Heart right ventricle (tissue), 16 donors: ENCODE data around the gene MTA2. TPM values are rescaled to one million over a fixed set of nuclear protein-coding genes. Genes with fewer than 3 reads are reported as not detected.
A peak's percentile ranks its signal among the peaks of the same experiment; 100 is the strongest.

ENCODE experiments used
- ATAC-seq, 8 donors: fragments of 200-7000 bp; cut with Tn5 transposase; one replicate each; pipeline ENCODE4 v1.9.1; 2020; ENCODE audit warnings: mild to moderate bottlenecking in 8 of 8, moderate library complexity in 8 of 8, moderate number of reproducible peaks in 1 of 8
- DNase-seq, 2 donors: peaks; one replicate each; pipeline ENCODE4 v3.0.0-alpha.2; 2020
- H3K27ac ChIP-seq, 10 donors: fragments of 200-600 bp; sonication (generic) in 2 of 10; one replicate each; pipeline versions ENCODE4 v1.5.0 to v1.8.0; 2020 to 2022; ENCODE audit warnings: mild to moderate bottlenecking in 3 of 10
- H3K27me3 ChIP-seq, 7 donors: fragments of 200-600 bp; one replicate each; pipeline ENCODE4 v1.8.0; 2021 to 2022; ENCODE audit warnings: mild to moderate bottlenecking in 2 of 7
- H3K36me3 ChIP-seq, 9 donors: fragments of 200-600 bp; sonication (generic) in 1 of 9; one replicate each; pipeline versions ENCODE4 v1.5.0 to v1.8.0; 2020 to 2022; ENCODE audit warnings: mild to moderate bottlenecking in 2 of 9
- H3K4me1 ChIP-seq, 9 donors: fragments of 200-600 bp; sonication (generic) in 1 of 9; one replicate each; pipeline versions ENCODE4 v1.5.0 to v1.8.0; 2020 to 2022; ENCODE audit warnings: mild to moderate bottlenecking in 4 of 9
- H3K4me3 ChIP-seq, 10 donors: fragments of 200-600 bp; sonication (generic) in 2 of 10; one replicate each; pipeline versions ENCODE4 v1.5.0 to v1.8.0; 2020 to 2022; ENCODE audit warnings: mild to moderate bottlenecking in 7 of 10, moderate library complexity in 2 of 10
- H3K9me3 ChIP-seq, 11 donors: fragments of 200-600 bp in 10 of 11; sonication (generic) in 2 of 11; one replicate each; pipeline versions ENCODE4 v1.5.0 to v1.8.0; 2013 to 2022; ENCODE audit warnings: mild to moderate bottlenecking in 2 of 11, control low read depth in 1 of 11, moderate library complexity in 1 of 11
- WGBS, 2 donors: extraction: QIAGEN DNeasy Blood & Tissue Kit; methylation state at CpG; one replicate each; pipeline ENCODE4 v1.1.7; 2013; ENCODE audit warnings: inconsistent platforms in 1 of 2; 5-methylcytosine and 5-hydroxymethylcytosine counted together
- intact Hi-C, 10 donors: fragments of 100-400 bp; cut with DNase I; formaldehyde crosslinking; loops; one replicate each; pipeline versions ENCODE4 v1.11.1 to v1.14.2; 2022
- polyA plus RNA-seq, 2 donors: library from polyadenylated mRNA; stranded (reverse); fragments of 200-250 nt; gene quantifications; one replicate each; pipeline ENCODE4 v1.2.3, GENCODE V29; 2013
- total RNA-seq, 10 donors: library from RNA; stranded (reverse); fragmentation: NEBNext Ultra II Directional in 3 of 10; extraction: Animal tissue kit (Norgen Biotek cat#: 25700) in 3 of 10; gene quantifications; one replicate each; pipeline versions ENCODE4 v1.2.1 to v1.2.4, GENCODE V29; 2021 to 2023
- TF ChIP-seq, protein P1 (sequence below), 9 donors: fragments of 200-600 bp; sonication (generic) in 2 of 9; IDR thresholded peaks; one replicate each; pipeline versions ENCODE4 v1.5.0 to v1.8.0; 2021 to 2022; ENCODE audit warnings: antibody characterized with exemption in 9 of 9, mild to moderate bottlenecking in 5 of 9, moderate library complexity in 1 of 9
- donor health status: Arrhythmogenic right ventricular cardiomyopathy.
- donor health status: ischemic (EF 13 %, LVEDD 7.1; RV severe dilation, severe dysfunction).
- donor health status: healthy with polysubstance abuse.
- donor health status: DM: no; HTN: yes; CAD: no.
- donor health status: DM: no; HTN: no; CAD: no.
- donor health status: ischemic (EF 25% LVEDD 6.9; RV normal size, moderate dysfunction).
- donor health status: ischemic (EF 25% LVEDD 5.7; RV mildly dilated, moderate dysfunction).
- donor health status: healthy.
- donor health status: DM: yes; HTN: yes; CAD: no.
- donor health status: Ischemic cardiomyopathy.
- donor health status: ischemic (EF 35%, LVEDD 5.7; RV mildly dilated, moderate dysfunction).
- donor health status: nonischemic (EF 11% LVEDD 7.7; RV severe dilation, severe dysfunction).
- donor health status: DM: yes; HTN: yes; CAD: no.
- donor health status: PGD.
- donor health status: ischemic (EF 29% LVEDD 5.4; RV normal size, mild dysfunction).
- donor health status: nonischemic (EF 23%, LVEDD 6.1; RV moderate dilation, normal function).

The MTA2 gene
- total and polyA plus RNA-seq, 12 donors = 22.1 to 45.3 (median 29.8) TPM

DNA sequence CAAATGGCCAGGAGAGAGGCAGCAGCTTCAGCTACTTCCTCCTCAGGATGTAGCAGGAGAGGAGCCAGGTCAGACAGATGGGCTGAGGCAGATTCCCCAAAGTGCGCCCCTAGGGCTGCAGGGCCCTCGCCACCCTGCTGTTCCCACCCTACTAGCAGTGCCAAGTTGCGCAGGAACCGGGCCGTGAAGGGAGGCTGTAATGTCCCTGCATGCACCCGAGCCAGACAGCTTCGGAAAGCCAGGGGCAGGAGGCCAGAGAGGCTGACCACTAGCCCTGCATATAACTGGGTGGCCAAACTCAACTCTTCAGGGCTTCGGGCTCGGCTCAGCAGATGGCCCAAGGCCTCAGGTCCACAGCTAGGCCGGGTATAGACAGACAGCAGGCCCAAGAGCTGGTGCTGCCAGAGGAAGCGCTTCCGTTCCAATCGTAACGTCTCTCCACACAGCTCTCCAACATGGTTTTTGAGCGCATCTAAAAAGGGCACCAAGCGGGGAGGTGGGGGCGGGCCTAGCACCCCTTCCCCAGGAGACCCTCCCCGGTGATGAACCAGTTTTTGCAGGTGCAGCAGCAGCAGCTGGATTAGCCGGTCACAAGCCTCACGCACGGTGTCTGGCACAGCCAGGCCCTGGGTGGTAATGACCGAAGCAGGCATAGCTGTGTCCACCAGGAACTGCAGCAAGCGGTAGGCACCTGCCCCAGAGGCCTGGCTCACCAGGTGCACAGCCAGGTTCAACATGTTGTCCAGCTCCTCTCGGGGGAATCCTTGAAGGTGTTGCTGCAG is 46.7 kb upstream of the MTA2 start:
- Histone ChIP-seq H3K4me3 (no peak overlapping the region), H3K4me1 (peaks cover 12 to 44% (median 40%) of the 10 kb centered on the region in 9 donors), H3K27ac (no peak overlapping the region), H3K9me3 (no peaks in the 10 kb centered on the region), H3K36me3 (peaks cover 0 to 49% (median 20%) of the 10 kb centered on the region in 9 donors), H3K27me3 (no peaks in the 10 kb centered on the region)
- DNase-seq (no peak), ATAC-seq (no peak)
- intact Hi-C loops = no loop called here
- TF ChIP-seq, protein P1, sequence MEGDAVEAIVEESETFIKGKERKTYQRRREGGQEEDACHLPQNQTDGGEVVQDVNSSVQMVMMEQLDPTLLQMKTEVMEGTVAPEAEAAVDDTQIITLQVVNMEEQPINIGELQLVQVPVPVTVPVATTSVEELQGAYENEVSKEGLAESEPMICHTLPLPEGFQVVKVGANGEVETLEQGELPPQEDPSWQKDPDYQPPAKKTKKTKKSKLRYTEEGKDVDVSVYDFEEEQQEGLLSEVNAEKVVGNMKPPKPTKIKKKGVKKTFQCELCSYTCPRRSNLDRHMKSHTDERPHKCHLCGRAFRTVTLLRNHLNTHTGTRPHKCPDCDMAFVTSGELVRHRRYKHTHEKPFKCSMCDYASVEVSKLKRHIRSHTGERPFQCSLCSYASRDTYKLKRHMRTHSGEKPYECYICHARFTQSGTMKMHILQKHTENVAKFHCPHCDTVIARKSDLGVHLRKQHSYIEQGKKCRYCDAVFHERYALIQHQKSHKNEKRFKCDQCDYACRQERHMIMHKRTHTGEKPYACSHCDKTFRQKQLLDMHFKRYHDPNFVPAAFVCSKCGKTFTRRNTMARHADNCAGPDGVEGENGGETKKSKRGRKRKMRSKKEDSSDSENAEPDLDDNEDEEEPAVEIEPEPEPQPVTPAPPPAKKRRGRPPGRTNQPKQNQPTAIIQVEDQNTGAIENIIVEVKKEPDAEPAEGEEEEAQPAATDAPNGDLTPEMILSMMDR (IDR thresholded peaks at IDR 0.05) = no peak
- WGBS, 2 donors = 92 to 94% methylated on average over 24 of the region's 24 CpGs

- H3K36me3 ChIP-seq = peaks cover 0 to 57% (median 27%) of the 10 kb centered on the region in 9 donors
- ATAC-seq (no peak), DNase-seq (no peak)
- H3K4me3 ChIP-seq = no peak overlapping the region
- peaks cover 12 to 42% (median 39%) of the 10 kb centered on the region in 9 donors for H3K4me1 ChIP-seq
- WGBS, 2 donors = 88 to 92% methylated on average over 6 of the region's 6 CpGs
- H3K9me3 ChIP-seq = no peaks in the 10 kb centered on the region
- H3K27ac ChIP-seq = no peak overlapping the region
- H3K27me3 ChIP-seq = no peaks in the 10 kb centered on the region
- intact Hi-C loops = loop anchor here in 2 of 10 donors (2.0 kb wide), 1 partner anchor 25 kb away; no protein-coding TSS in a partner anchor
- TF ChIP-seq, protein P1 (IDR thresholded peaks at IDR 0.05) = no peak
Observed at GRCh38 chr11:62647609-62648005, 45.9 kb upstream of the MTA2 start.

DNA sequence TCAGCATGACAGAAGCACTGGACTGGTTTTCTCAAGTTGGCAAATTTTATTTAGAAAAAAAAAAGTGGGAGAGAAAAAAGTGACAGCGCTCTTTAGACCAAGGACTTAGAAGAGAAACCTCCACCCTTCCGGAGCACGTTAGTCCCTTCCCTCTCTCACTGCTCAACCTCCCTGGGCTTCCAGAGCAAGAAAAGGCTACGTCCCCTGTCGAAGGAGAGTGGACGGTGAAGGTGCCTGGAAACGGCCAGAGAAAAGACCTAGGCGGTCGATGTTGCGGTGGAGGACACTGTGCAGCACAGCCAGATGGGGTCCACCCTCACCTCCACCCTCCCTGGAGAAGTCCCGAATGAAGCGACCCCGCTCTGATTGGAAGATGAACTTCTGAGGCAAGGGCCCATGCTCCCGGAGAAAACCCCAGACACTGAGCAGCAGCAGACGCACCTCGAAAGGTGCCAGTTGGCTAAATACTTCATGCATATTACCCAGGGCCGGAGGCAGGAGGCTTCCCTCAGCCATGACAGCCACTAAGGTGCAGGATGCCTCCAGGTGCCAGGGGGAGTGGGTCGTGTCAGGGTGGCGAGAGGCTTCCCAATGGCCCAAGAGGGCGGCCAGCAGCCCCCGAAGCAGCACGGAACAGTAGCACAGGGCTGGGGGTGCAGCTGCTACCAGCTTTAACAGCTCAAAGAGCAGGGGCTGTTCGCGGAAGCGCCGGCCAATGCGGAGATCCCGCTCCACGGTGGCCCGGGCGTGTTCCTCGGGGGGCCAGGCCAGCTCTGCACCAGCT is 45.4 kb upstream of the MTA2 start:
- WGBS, 2 donors = 62% methylated on average over 32 of the region's 32 CpGs
- Histone ChIP-seq H3K4me1 (peaks cover 12 to 36% (median 33%) of the 10 kb centered on the region in 9 donors), H3K4me3 (peak overlapping the region in 7 of 10 donors; percentile 87 to 100 (median 96)), H3K9me3 (no peaks in the 10 kb centered on the region), H3K27ac (peak overlapping the region in 6 of 10 donors; percentile 6 to 98 (median 69)), H3K36me3 (peaks cover 0 to 63% (median 27%) of the 10 kb centered on the region in 9 donors), H3K27me3 (no peaks in the 10 kb centered on the region)
- intact Hi-C loops = loop anchor here in 2 of 10 donors (2.0 kb wide), 1 partner anchor 24 kb away; no protein-coding TSS in a partner anchor
- ATAC-seq (peak in 3 of 8 donors; percentile 0 to 21 (median 1)), DNase-seq (no peak)
- TF ChIP-seq, protein P1 (IDR thresholded peaks at IDR 0.05) = no peak
